A549 (cell line): Measurements from ENCODE around the gene DEXI.

Experiments used
- REST ChIP-seq: fragments of 200-600 bp; sonication (generic); IDR thresholded peaks from 2 replicates; pipeline ENCODE4 v1.6.1; 2016; ENCODE audit warnings: antibody characterized with exemption, mild to moderate bottlenecking, moderate library complexity
- SMC3 ChIP-seq: fragments of >200 bp; sonication (Bioruptor Twin); formaldehyde crosslinking; IDR thresholded peaks from 3 replicates; pipeline ENCODE4 v1.6.1; 2018; ENCODE audit warnings: inconsistent platforms
- TP53 ChIP-seq: fragments of 250-450 bp; sonication (Bioruptor Pico); IDR thresholded peaks from 2 replicates; pipeline ENCODE4 v1.5.0; 2021; ENCODE audit warnings: mild to moderate bottlenecking, moderate library complexity

GRCh38 chr16:10907757-10908045, 34.6 kb downstream of the DEXI start:
- TF ChIP-seq TP53 (CRISPR knock-in tag) = no peak
- no peak for TF ChIP-seq SMC3
- TF ChIP-seq REST = no peak
